SK-N-SH treated with all-trans-retinoic acid at 6 μM for 48 hours (cell line): Measurements from ENCODE around the gene CEP68.

Experiments used
- ATAC-seq: fragments of 200-7000 bp; cut with Tn5 transposase; 3 replicates; pipeline ENCODE4 v1.9.1; 2020; ENCODE audit warnings: mild to moderate bottlenecking, moderate library complexity
- ARNTL ChIP-seq: fragments of 450-650 bp; formaldehyde crosslinking; IDR thresholded peaks from 2 replicates; pipeline ENCODE4 v1.5.0; 2020; ENCODE audit warnings: low read depth, mild to moderate bottlenecking, moderate library complexity, borderline replicate concordance
- CSDC2 ChIP-seq: fragments of 250-450 bp; sonication (Bioruptor Pico); IDR thresholded peaks from 2 replicates; pipeline ENCODE4 v1.5.0; 2020; ENCODE audit warnings: mild to moderate bottlenecking, moderate library complexity
- ESRRG ChIP-seq: fragments of 250-450 bp; sonication (Bioruptor Pico); IDR thresholded peaks from 2 replicates; pipeline ENCODE4 v1.6.1; 2021; ENCODE audit warnings: mild to moderate bottlenecking
- GLIS3 ChIP-seq: fragments of 250-450 bp; sonication (Bioruptor Pico); IDR thresholded peaks from 2 replicates; pipeline ENCODE4 v1.5.0; 2020; ENCODE audit warnings: mild to moderate bottlenecking, moderate library complexity
- ISL1 ChIP-seq: fragments of 250-450 bp; sonication (Bioruptor Pico); IDR thresholded peaks from 2 replicates; pipeline ENCODE4 v2.1.2; 2022; ENCODE audit warnings: mild to moderate bottlenecking, moderate library complexity
- OSR1 ChIP-seq: fragments of 250-450 bp; sonication (Bioruptor Pico); IDR thresholded peaks from 2 replicates; pipeline ENCODE4 v1.8.0; 2022; ENCODE audit warnings: moderate library complexity, mild to moderate bottlenecking, inconsistent platforms
- PPARA ChIP-seq: fragments of 250-450 bp; sonication (Bioruptor Pico); IDR thresholded peaks from 2 replicates; pipeline ENCODE4 v1.5.0; 2020; ENCODE audit warnings: mild to moderate bottlenecking, borderline replicate concordance
- RARB ChIP-seq: fragments of 250-450 bp; sonication (Bioruptor Pico); IDR thresholded peaks from 2 replicates; pipeline ENCODE4 v1.8.0; 2021; ENCODE audit warnings: mild to moderate bottlenecking, moderate library complexity
- SNAI2 ChIP-seq: fragments of 250-450 bp; sonication (Bioruptor Pico); IDR thresholded peaks from 2 replicates; pipeline ENCODE4 v1.5.0; 2020; ENCODE audit warnings: mild to moderate bottlenecking, moderate library complexity
- TCF4 ChIP-seq: fragments of 250-450 bp; sonication (Bioruptor Pico); IDR thresholded peaks from 2 replicates; pipeline ENCODE4 v1.8.0; 2021; ENCODE audit warnings: mild to moderate bottlenecking, moderate library complexity, borderline replicate concordance
- TOX ChIP-seq: fragments of 250-450 bp; sonication (Bioruptor Pico); IDR thresholded peaks from 2 replicates; pipeline ENCODE4 v1.8.0; 2021; ENCODE audit warnings: mild to moderate bottlenecking, moderate library complexity, borderline replicate concordance
- ZC3H10 ChIP-seq: fragments of 250-450 bp; sonication (Bioruptor Pico); IDR thresholded peaks from 2 replicates; pipeline ENCODE4 v1.5.1; 2021; ENCODE audit warnings: mild to moderate bottlenecking, moderate library complexity
- ZFP3 ChIP-seq: fragments of 250-450 bp; sonication (Bioruptor Pico); IDR thresholded peaks from 2 replicates; pipeline ENCODE4 v1.5.0; 2020; ENCODE audit warnings: mild to moderate bottlenecking, moderate library complexity
- ZFP30 ChIP-seq: fragments of 450-650 bp; formaldehyde crosslinking; IDR thresholded peaks from 2 replicates; pipeline ENCODE4 v1.5.0; 2022; ENCODE audit warnings: mild to moderate bottlenecking, moderate library complexity
- ZNF70 ChIP-seq: fragments of 450-650 bp; formaldehyde crosslinking; IDR thresholded peaks from 2 replicates; pipeline ENCODE4 v1.5.0; 2020; ENCODE audit warnings: mild to moderate bottlenecking, moderate library complexity
- ZNF8 ChIP-seq: fragments of 450-650 bp; formaldehyde crosslinking; IDR thresholded peaks from 2 replicates; pipeline ENCODE4 v1.5.0; 2020; ENCODE audit warnings: mild to moderate bottlenecking, moderate library complexity
- TF ChIP-seq, protein P1 (sequence below): fragments of 250-450 bp; sonication (Bioruptor Pico); IDR thresholded peaks from 2 replicates; pipeline ENCODE4 v1.5.0; 2020; ENCODE audit warnings: mild to moderate bottlenecking, moderate library complexity
- TF ChIP-seq, protein P2 (sequence below): fragments of 250-450 bp; sonication (Bioruptor Pico); IDR thresholded peaks from 2 replicates; pipeline ENCODE4 v1.8.0; 2021; ENCODE audit warnings: low read depth, mild to moderate bottlenecking, moderate library complexity, borderline replicate concordance
- TF ChIP-seq, protein P3 (sequence below): fragments of 250-450 bp; sonication (Bioruptor Pico); IDR thresholded peaks from 2 replicates; pipeline ENCODE4 v1.8.0; 2020; ENCODE audit warnings: mild to moderate bottlenecking, moderate library complexity, borderline replicate concordance
- TF ChIP-seq, protein P4 (sequence below): fragments of 250-450 bp; sonication (Bioruptor Pico); IDR thresholded peaks from 2 replicates; pipeline ENCODE4 v1.5.1; 2021; ENCODE audit warnings: mild to moderate bottlenecking, moderate library complexity
- TF ChIP-seq, protein P5 (sequence below): fragments of 250-450 bp; sonication (Bioruptor Pico); IDR thresholded peaks from 2 replicates; pipeline ENCODE4 v1.5.1; 2020; ENCODE audit warnings: low read depth, mild to moderate bottlenecking, moderate library complexity

The CEP68 gene

DNA sequence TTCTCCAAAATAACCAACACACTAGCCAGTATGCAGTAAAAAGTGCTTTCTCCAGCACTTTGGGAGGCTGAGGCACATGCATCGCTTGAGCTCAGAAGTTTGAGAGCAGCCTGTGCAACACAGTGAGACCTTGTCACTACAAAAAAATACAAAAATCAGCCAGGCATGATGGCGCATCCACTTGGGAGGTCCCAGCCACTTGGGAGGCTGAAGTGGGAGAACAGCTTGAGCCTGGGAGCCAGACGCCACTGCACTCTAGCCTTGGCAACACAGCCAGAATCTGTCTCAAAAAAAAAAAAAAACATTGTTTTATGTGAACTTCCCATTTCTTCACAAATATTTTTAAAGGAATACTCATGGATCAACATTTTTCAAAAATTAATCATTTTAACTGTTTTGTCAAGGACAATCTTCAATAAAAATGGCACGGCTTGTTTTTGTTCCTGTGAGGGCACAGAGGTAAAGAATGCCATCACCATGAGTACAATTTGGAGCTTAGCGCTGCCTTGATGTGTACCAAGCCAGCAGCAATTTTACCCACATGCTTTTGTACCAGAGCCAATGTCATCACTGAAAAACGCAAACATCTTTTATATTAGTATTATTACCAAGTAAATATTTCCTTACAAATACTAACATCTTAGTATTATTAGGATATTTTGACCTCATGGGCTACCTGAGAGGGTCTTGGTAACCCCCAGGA is 46.9 kb downstream of the CEP68 start:
- TF ChIP-seq GLIS3 (no peak), ZFP30 (CRISPR knock-in tag) (no peak), TOX (no peak), RARB (no peak), OSR1 (CRISPR knock-in tag) (no peak), ESRRG (CRISPR knock-in tag) (no peak), CSDC2 (CRISPR knock-in tag) (no peak), ISL1 (CRISPR knock-in tag) (no peak), PPARA (CRISPR knock-in tag) (no peak), ZNF70 (CRISPR knock-in tag) (no peak), ZFP3 (CRISPR knock-in tag) (no peak), TCF4 (CRISPR knock-in tag) (no peak), ARNTL (no peak), ZNF8 (CRISPR knock-in tag) (no peak), ZC3H10 (no peak)
- TF ChIP-seq, protein P1, sequence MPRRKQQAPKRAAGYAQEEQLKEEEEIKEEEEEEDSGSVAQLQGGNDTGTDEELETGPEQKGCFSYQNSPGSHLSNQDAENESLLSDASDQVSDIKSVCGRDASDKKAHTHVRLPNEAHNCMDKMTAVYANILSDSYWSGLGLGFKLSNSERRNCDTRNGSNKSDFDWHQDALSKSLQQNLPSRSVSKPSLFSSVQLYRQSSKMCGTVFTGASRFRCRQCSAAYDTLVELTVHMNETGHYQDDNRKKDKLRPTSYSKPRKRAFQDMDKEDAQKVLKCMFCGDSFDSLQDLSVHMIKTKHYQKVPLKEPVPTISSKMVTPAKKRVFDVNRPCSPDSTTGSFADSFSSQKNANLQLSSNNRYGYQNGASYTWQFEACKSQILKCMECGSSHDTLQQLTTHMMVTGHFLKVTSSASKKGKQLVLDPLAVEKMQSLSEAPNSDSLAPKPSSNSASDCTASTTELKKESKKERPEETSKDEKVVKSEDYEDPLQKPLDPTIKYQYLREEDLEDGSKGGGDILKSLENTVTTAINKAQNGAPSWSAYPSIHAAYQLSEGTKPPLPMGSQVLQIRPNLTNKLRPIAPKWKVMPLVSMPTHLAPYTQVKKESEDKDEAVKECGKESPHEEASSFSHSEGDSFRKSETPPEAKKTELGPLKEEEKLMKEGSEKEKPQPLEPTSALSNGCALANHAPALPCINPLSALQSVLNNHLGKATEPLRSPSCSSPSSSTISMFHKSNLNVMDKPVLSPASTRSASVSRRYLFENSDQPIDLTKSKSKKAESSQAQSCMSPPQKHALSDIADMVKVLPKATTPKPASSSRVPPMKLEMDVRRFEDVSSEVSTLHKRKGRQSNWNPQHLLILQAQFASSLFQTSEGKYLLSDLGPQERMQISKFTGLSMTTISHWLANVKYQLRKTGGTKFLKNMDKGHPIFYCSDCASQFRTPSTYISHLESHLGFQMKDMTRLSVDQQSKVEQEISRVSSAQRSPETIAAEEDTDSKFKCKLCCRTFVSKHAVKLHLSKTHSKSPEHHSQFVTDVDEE (CRISPR knock-in tag): no peak
- TF ChIP-seq, protein P2, sequence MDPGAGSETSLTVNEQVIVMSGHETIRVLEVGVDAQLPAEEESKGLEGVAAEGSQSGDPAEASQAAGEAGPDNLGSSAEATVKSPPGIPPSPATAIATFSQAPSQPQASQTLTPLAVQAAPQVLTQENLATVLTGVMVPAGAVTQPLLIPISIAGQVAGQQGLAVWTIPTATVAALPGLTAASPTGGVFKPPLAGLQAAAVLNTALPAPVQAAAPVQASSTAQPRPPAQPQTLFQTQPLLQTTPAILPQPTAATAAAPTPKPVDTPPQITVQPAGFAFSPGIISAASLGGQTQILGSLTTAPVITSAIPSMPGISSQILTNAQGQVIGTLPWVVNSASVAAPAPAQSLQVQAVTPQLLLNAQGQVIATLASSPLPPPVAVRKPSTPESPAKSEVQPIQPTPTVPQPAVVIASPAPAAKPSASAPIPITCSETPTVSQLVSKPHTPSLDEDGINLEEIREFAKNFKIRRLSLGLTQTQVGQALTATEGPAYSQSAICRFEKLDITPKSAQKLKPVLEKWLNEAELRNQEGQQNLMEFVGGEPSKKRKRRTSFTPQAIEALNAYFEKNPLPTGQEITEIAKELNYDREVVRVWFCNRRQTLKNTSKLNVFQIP (CRISPR knock-in tag): no peak
- TF ChIP-seq, protein P3, sequence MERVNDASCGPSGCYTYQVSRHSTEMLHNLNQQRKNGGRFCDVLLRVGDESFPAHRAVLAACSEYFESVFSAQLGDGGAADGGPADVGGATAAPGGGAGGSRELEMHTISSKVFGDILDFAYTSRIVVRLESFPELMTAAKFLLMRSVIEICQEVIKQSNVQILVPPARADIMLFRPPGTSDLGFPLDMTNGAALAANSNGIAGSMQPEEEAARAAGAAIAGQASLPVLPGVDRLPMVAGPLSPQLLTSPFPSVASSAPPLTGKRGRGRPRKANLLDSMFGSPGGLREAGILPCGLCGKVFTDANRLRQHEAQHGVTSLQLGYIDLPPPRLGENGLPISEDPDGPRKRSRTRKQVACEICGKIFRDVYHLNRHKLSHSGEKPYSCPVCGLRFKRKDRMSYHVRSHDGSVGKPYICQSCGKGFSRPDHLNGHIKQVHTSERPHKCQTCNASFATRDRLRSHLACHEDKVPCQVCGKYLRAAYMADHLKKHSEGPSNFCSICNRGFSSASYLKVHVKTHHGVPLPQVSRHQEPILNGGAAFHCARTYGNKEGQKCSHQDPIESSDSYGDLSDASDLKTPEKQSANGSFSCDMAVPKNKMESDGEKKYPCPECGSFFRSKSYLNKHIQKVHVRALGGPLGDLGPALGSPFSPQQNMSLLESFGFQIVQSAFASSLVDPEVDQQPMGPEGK (CRISPR knock-in tag): no peak
- TF ChIP-seq, protein P4, sequence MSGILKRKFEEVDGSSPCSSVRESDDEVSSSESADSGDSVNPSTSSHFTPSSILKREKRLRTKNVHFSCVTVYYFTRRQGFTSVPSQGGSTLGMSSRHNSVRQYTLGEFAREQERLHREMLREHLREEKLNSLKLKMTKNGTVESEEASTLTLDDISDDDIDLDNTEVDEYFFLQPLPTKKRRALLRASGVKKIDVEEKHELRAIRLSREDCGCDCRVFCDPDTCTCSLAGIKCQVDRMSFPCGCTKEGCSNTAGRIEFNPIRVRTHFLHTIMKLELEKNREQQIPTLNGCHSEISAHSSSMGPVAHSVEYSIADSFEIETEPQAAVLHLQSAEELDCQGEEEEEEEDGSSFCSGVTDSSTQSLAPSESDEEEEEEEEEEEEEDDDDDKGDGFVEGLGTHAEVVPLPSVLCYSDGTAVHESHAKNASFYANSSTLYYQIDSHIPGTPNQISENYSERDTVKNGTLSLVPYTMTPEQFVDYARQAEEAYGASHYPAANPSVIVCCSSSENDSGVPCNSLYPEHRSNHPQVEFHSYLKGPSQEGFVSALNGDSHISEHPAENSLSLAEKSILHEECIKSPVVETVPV: no peak
- ATAC-seq: no peak

DNA sequence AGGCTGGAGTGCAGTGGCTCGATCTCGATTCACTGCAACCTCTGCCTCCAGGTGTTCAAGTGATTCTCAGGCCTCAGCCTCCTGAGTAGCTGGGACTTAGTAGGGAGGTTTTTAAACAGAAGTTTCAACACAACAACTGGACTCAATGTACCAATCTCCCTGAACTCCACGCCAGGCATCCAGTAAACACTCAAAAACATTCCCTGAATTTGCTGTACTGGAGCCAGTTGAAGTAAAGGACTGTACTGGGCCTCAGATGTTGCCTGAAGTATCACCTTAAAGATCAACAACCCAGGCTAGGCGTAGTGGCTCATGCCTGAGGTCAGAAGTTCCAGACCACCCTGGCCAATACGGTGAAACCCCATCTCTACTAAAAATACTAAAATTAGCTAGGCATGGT is 51.3 kb downstream of the CEP68 start:
- ATAC-seq: no peak
- TF ChIP-seq, protein P5, sequence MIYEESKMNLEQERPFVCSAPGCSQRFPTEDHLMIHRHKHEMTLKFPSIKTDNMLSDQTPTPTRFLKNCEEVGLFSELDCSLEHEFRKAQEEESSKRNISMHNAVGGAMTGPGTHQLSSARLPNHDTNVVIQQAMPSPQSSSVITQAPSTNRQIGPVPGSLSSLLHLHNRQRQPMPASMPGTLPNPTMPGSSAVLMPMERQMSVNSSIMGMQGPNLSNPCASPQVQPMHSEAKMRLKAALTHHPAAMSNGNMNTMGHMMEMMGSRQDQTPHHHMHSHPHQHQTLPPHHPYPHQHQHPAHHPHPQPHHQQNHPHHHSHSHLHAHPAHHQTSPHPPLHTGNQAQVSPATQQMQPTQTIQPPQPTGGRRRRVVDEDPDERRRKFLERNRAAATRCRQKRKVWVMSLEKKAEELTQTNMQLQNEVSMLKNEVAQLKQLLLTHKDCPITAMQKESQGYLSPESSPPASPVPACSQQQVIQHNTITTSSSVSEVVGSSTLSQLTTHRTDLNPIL (CRISPR knock-in tag): no peak
- TF ChIP-seq, protein P4: no peak
- no peak for TF ChIP-seq ZFP3 (CRISPR knock-in tag)
- TF ChIP-seq ISL1 (CRISPR knock-in tag): no peak
- TF ChIP-seq ESRRG (CRISPR knock-in tag): no peak
- no peak for TF ChIP-seq TOX
- TF ChIP-seq, protein P2 (CRISPR knock-in tag): no peak
- TF ChIP-seq SNAI2 (CRISPR knock-in tag): no peak
- no peak for TF ChIP-seq ZNF8 (CRISPR knock-in tag)
- no peak for TF ChIP-seq OSR1 (CRISPR knock-in tag)
- TF ChIP-seq, protein P3 (CRISPR knock-in tag): no peak
- TF ChIP-seq ZC3H10: no peak
- no peak for TF ChIP-seq ZNF70 (CRISPR knock-in tag)
- TF ChIP-seq ARNTL: no peak
- no peak for TF ChIP-seq PPARA (CRISPR knock-in tag)
